Activated B cell treated with CpG ODN at 0.5 μM for 24 hours (primary cell): ENCODE measurements around the gene CRIP2. TPM values are rescaled to one million over a fixed set of nuclear protein-coding genes. Genes with fewer than 3 reads are reported as not detected.

Experiments
- ATAC-seq: fragments of 200-7000 bp; cut with Tn5 transposase; one replicate; pipeline ENCODE4 v1.10.0; 2021; ENCODE audit warnings: low read depth, mild to moderate bottlenecking, moderate library complexity
- CTCF ChIA-PET: fragments of 350-600 bp; sonication (Branson Sonifier 250); formaldehyde crosslinking; loops from one replicate; lab custom pipeline; 2021; ENCODE audit warnings: antibody characterized with exemption; lab: Charles Lee
- POLR2A ChIA-PET: fragments of 350-600 bp; sonication (Branson Sonifier 250); formaldehyde crosslinking; loops from one replicate; lab custom pipeline; 2021; ENCODE audit warnings: antibody characterized with exemption; lab: Charles Lee
- DNase-seq: peaks from one replicate; pipeline ENCODE4 v3.0.0; 2022
- H3K27ac Mint-ChIP-seq: one replicate; pipeline ENCODE4 v1.8.0; 2020; ENCODE audit warnings: mixed read lengths
- H3K27me3 Mint-ChIP-seq: one replicate; pipeline ENCODE4 v1.8.0; 2021; ENCODE audit warnings: mixed read lengths
- H3K36me3 Mint-ChIP-seq: one replicate; pipeline ENCODE4 v1.8.0; 2021; ENCODE audit warnings: low read depth, mixed read lengths
- H3K4me1 Mint-ChIP-seq: one replicate; pipeline ENCODE4 v1.8.0; 2021; ENCODE audit warnings: mixed read lengths
- H3K4me3 Mint-ChIP-seq: one replicate; pipeline ENCODE4 v1.8.0; 2020; ENCODE audit warnings: mild to moderate bottlenecking, mixed read lengths
- H3K9me3 Mint-ChIP-seq: one replicate; pipeline ENCODE4 v1.8.0; 2020; ENCODE audit warnings: mixed read lengths
- intact Hi-C: fragments of 100-400 bp; cut with micrococcal nuclease; formaldehyde crosslinking; loops from one replicate; pipeline ENCODE4 v1.15.1; 2024
- total RNA-seq: library from RNA; stranded (reverse); gene quantifications from 2 replicates; pipeline ENCODE4 v1.2.3, GENCODE V29; 2022
- TF ChIP-seq, protein P1 (sequence below): fragments of 200-600 bp; IDR thresholded peaks from one replicate; pipeline ENCODE4 v1.8.0; 2022; ENCODE audit warnings: antibody characterized with exemption, mild to moderate bottlenecking

Gene CRIP2
- total RNA-seq, 1 donor from 2014 or later: 3.0 TPM

- H3K27me3 Mint-ChIP-seq: peaks cover 3% of the 10 kb centered on the region
- ATAC-seq: no peak
- CTCF ChIA-PET: interaction anchor here (0.7 kb wide), 1 partner anchor 17 kb away, joined by 3 read pairs; no protein-coding TSS in a partner anchor
- no peak overlapping the region for H3K27ac Mint-ChIP-seq
- H3K4me3 Mint-ChIP-seq: peak overlapping the region; percentile 11
- H3K9me3 Mint-ChIP-seq: no peaks in the 10 kb centered on the region
- H3K36me3 Mint-ChIP-seq: peaks cover 5% of the 10 kb centered on the region
- no peak for DNase-seq
- TF ChIP-seq, protein P1, sequence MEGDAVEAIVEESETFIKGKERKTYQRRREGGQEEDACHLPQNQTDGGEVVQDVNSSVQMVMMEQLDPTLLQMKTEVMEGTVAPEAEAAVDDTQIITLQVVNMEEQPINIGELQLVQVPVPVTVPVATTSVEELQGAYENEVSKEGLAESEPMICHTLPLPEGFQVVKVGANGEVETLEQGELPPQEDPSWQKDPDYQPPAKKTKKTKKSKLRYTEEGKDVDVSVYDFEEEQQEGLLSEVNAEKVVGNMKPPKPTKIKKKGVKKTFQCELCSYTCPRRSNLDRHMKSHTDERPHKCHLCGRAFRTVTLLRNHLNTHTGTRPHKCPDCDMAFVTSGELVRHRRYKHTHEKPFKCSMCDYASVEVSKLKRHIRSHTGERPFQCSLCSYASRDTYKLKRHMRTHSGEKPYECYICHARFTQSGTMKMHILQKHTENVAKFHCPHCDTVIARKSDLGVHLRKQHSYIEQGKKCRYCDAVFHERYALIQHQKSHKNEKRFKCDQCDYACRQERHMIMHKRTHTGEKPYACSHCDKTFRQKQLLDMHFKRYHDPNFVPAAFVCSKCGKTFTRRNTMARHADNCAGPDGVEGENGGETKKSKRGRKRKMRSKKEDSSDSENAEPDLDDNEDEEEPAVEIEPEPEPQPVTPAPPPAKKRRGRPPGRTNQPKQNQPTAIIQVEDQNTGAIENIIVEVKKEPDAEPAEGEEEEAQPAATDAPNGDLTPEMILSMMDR: no peak
- POLR2A ChIA-PET: interaction anchor here (0.6 to 0.9 kb wide), 3 partner anchors 16 to 477 kb away, joined by 3 read pairs; no protein-coding TSS in a partner anchor
- peaks cover 32% of the 10 kb centered on the region for H3K4me1 Mint-ChIP-seq
- intact Hi-C loops: no loop called here
Measured at GRCh38 chr14:105473033-105473676, 1.5 kb upstream of the CRIP2 start.

DNA sequence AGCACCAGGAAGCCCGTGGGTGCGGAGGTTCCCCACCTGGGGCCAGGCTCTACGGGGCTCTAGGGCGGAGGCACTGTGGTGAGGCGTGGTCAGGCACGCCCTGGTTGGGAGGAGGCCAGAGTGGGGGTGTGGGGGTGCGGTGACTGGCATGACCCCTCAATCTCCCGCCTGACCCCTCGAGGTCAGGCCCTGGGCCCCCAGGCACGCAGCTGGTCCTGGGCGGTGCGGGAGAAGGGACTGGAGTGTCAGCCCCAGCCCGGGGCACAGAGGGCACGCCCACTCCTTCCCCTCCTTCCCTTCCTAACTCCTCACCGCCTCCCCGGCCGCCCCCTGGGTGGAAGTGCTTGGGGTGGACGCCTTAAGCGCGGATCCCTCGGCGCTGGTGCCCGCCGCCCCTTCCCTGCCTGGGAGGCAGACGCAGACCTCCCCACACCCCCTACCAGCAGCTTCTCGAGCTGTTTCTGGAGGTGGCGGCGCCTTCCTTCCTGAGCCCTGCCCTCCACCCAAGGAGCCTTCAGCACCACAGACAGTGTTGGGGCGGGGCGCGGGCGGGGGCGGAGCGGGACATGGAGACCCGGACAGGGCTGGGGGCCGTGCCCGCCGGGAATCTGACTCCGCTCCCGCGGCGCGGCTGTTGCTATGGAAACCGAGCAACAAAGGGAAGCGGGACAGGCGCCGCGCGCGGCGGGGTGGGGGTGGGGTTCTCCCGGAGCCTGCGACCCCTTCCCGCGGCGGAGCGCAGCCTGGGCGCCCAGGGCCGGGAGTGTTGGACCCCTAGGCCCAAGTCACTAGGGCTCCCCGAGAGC is 741 bp upstream of the CRIP2 start:
- no peaks in the 10 kb centered on the region for H3K9me3 Mint-ChIP-seq
- H3K36me3 Mint-ChIP-seq: peaks cover 5% of the 10 kb centered on the region
- POLR2A ChIA-PET: interaction anchor here (0.6 to 0.9 kb wide), 2 partner anchors 16 to 345 kb away, joined by 3 read pairs; no protein-coding TSS in a partner anchor
- TF ChIP-seq, protein P1: no peak
- CTCF ChIA-PET: no interaction called here
- peaks cover 3% of the 10 kb centered on the region for H3K27me3 Mint-ChIP-seq
- DNase-seq: peak; percentile 58
- intact Hi-C loops: no loop called here
- ATAC-seq: peak; percentile 61
- peaks cover 32% of the 10 kb centered on the region for H3K4me1 Mint-ChIP-seq
- H3K4me3 Mint-ChIP-seq: peak overlapping the region; percentile 71
- no peak overlapping the region for H3K27ac Mint-ChIP-seq

- Mint-ChIP-seq H3K4me1 (peaks cover 45% of the 10 kb centered on the region), H3K27ac (no peak overlapping the region), H3K4me3 (peak overlapping the region; percentile 72), H3K27me3 (peaks cover 3% of the 10 kb centered on the region), H3K36me3 (no peaks in the 10 kb centered on the region), H3K9me3 (no peaks in the 10 kb centered on the region)
- ATAC-seq (no peak), DNase-seq (no peak)
- ChIA-PET POLR2A (no interaction called here), CTCF (interaction anchor here (1.1 kb wide), 1 partner anchor 14 kb away, joined by 3 read pairs; no protein-coding TSS in a partner anchor)
- intact Hi-C loops: loop anchor here (2.0 to 5.0 kb wide), 2 partner anchors 15 to 58 kb away; partner anchors contain the start of genes MTA1 and TEDC1
- TF ChIP-seq, protein P1: no peak
Measured at GRCh38 chr14:105475269-105476096, 862 bp downstream of the CRIP2 start.

DNA sequence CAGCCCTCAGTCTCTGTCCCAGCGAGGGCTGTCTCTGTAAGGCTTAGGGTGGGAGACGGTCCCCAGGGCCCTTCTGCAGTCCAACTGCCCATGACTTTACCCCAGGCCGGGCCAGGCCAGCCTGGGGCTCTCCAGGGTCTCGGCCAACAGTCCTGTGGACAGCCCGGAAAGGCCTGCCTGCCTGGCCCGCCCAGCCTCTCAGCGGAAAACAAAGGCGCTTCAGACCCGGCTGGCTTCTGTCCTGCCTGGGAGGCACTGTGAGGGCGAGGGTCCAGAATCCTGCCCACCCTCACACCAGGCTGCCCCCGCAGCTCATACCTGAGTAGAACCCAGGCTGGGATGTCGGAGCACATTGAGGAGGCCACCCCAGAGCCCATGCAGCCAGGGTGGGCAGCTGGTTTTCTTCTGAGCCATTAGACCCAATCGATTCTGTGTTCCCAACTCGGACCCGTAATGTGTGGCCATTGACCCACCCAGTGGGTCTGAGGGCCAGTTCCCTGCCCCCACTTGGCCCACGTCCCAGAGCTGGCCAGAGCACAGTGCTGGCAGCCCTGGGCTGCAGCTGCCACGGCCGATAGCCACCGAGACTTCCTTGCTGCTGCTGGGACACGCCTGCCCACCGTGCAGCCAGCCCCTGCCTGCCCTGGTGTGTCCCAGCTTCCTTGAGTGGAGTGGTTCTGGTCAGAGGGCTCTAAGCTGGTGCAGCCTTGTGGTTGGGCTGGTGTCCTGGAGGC is 1.6 kb downstream of the CRIP2 start:
- CTCF ChIA-PET: interaction anchor here (1.1 kb wide), 1 partner anchor 13 kb away, joined by 3 read pairs; no protein-coding TSS in a partner anchor
- H3K27ac Mint-ChIP-seq: no peak overlapping the region

More for the DNA sequence above, 1.6 kb downstream of the CRIP2 start:
- H3K27me3 Mint-ChIP-seq: peaks cover 3% of the 10 kb centered on the region
- TF ChIP-seq, protein P1: no peak
- intact Hi-C loops: loop anchor here (2.0 to 5.0 kb wide), 2 partner anchors 15 to 59 kb away; partner anchors contain the start of genes MTA1 and TEDC1
- H3K36me3 Mint-ChIP-seq: no peaks in the 10 kb centered on the region
- peaks cover 53% of the 10 kb centered on the region for H3K4me1 Mint-ChIP-seq
- H3K4me3 Mint-ChIP-seq: peak overlapping the region; percentile 72
- DNase-seq (no peak), ATAC-seq (no peak)
- no peaks in the 10 kb centered on the region for H3K9me3 Mint-ChIP-seq
- POLR2A ChIA-PET: interaction anchor here (1.1 kb wide), 2 partner anchors 10 to 11 kb away, joined by 4 read pairs; partner anchors contain the start of gene CRIP1
